ENCODE data around the gene SLAMF1.

Gene SLAMF1

DNA sequence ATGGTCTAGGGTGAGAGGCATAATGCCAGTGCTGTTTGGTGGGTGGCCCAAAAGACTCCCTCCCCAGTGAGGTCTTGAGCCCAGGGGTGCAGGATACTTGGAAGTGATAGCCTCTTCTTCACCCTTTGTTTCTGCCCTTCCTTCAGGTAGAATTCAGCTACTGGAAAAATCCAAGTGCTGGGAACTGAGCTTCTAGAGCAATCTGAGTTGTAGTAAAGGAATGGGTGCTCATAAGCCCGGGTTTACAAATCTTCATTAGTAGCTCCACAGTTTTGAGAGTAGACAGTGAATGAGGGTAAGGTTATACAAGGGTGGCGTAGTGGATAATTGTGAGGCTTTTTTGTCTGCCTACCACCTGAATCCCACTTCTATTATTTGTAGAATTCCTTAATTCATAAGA, 38.3 kb downstream of the SLAMF1 start:
- DNase-seq, result no peak
- no peak overlapping the region for H3K4me3 ChIP-seq (ENCODE audit: low read depth, low read length)
- H3K27ac ChIP-seq, result no peak overlapping the region
- no peaks in the 10 kb centered on the region for H3K36me3 ChIP-seq
- H3K27me3 ChIP-seq (ENCODE audit: insufficient read depth, low read depth, severe bottlenecking), result peaks cover 87% of the 10 kb centered on the region
- TF ChIP-seq, protein P1, sequence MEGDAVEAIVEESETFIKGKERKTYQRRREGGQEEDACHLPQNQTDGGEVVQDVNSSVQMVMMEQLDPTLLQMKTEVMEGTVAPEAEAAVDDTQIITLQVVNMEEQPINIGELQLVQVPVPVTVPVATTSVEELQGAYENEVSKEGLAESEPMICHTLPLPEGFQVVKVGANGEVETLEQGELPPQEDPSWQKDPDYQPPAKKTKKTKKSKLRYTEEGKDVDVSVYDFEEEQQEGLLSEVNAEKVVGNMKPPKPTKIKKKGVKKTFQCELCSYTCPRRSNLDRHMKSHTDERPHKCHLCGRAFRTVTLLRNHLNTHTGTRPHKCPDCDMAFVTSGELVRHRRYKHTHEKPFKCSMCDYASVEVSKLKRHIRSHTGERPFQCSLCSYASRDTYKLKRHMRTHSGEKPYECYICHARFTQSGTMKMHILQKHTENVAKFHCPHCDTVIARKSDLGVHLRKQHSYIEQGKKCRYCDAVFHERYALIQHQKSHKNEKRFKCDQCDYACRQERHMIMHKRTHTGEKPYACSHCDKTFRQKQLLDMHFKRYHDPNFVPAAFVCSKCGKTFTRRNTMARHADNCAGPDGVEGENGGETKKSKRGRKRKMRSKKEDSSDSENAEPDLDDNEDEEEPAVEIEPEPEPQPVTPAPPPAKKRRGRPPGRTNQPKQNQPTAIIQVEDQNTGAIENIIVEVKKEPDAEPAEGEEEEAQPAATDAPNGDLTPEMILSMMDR (IDR thresholded peaks at IDR 0.05; ENCODE audit: low read depth, low read length), result no peak
- no peaks in the 10 kb centered on the region for H3K9me3 ChIP-seq (ENCODE audit: severe bottlenecking)

DNA sequence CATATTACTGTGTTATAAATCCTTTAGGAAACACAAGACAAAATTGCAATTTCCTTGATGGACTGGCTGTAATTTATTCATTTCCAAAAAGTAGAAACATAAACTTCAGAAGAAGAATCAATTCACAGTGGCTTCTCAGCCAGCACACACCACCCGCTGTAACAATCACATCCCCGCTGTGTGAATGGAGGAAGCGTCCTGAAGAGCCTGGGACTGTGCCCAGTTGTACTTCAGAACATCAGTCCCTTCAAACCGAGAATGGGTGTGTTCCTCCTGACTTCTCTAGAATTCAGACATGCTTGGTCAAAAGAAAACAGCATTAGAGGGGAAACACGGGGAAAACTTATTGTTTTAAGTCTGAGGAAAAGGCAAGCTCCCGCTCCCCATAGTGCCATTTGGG, 38.8 kb downstream of the SLAMF1 start:
- peaks cover 87% of the 10 kb centered on the region for H3K27me3 ChIP-seq (ENCODE audit: insufficient read depth, low read depth, severe bottlenecking)
- H3K27ac ChIP-seq, result no peak overlapping the region
- TF ChIP-seq, protein P1 (IDR thresholded peaks at IDR 0.05; ENCODE audit: low read depth, low read length), result no peak
- H3K4me3 ChIP-seq (ENCODE audit: low read depth, low read length), result no peak overlapping the region
- H3K9me3 ChIP-seq (ENCODE audit: severe bottlenecking), result no peaks in the 10 kb centered on the region
- no peak for DNase-seq
- H3K36me3 ChIP-seq, result no peaks in the 10 kb centered on the region

DNA sequence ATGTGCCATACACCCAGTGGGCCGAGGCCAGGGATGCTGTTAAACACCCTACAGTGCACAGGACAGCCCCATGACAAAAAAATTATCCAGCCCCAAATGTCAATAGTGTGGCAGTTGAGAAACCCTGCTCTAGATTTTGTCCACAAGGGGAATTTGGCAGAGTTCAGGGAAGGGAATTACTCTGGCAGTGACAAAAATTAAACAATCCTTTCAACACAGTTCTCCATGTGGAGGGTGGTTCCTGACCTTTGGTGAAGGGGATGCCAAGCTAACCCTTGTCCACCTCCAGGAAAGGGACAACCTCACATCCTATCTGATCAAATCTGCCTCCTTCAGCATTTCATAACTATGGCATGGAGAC, 39.2 kb downstream of the SLAMF1 start:
- Histone ChIP-seq H3K9me3 (ENCODE audit: severe bottlenecking) (no peaks in the 10 kb centered on the region), H3K36me3 (no peaks in the 10 kb centered on the region), H3K4me3 (ENCODE audit: low read depth, low read length) (no peak overlapping the region), H3K27ac (no peak overlapping the region), H3K27me3 (ENCODE audit: insufficient read depth, low read depth, severe bottlenecking) (peaks cover 87% of the 10 kb centered on the region)
- TF ChIP-seq, protein P1 (IDR thresholded peaks at IDR 0.05; ENCODE audit: low read depth, low read length), result no peak
- no peak for DNase-seq

DNA sequence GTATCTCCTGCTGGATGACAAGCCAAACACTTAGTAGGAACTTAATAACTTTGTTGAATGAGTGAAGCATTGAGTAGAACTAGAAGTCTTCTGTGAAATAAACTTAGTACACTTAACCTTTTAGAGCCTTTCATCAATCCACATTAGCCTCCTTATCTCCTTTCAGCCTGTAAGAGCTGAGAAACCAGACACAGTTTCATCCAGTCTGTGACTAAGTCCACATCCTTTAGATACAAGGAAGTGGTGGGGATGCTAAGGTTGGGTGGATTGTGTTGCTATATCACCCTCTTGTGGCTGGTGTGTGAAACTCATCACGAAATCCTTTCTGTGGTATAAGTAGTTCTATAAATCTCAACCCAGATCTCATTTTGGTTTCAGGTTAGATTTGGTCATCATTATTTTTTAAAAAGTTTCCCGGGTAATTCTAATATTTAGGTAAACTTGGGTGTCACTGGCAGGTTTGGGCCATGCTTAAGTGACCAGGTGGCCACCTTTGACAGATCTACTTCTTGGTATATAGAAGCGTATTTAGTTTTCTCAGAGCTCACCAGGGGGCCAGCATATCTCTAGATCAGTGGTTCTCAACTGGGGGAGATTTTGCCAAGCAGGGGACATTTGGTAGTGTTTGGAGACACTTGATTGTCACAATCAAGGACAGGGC, 39.7 kb downstream of the SLAMF1 start:
- no peaks in the 10 kb centered on the region for H3K36me3 ChIP-seq
- H3K27me3 ChIP-seq (ENCODE audit: insufficient read depth, low read depth, severe bottlenecking), result peaks cover 82% of the 10 kb centered on the region
- no peaks in the 10 kb centered on the region for H3K9me3 ChIP-seq (ENCODE audit: severe bottlenecking)
- H3K4me3 ChIP-seq (ENCODE audit: low read depth, low read length), result no peak overlapping the region
- TF ChIP-seq, protein P1 (IDR thresholded peaks at IDR 0.05; ENCODE audit: low read depth, low read length), result peak; percentile 83
- no peak overlapping the region for H3K27ac ChIP-seq
- DNase-seq, result peak; percentile 49

DNA sequence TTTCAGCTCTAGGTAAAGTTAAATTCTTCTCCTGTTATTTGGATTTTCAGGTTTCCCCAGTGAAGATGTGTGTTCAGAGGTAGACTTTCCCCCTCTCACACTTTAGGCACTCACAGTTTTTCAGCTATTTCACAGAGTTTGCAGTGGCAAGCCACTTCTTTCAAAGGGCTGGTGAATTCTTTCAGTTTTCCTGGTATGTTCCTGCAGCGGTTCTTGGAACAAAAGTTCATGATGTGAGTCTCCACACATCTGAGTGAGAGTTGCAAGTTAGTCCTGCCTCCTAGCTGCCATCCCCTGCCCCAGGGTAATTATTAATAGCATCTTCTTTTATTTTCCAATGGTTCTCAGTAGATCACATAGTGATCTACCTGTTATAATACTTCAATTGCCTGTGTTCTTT, 40.2 kb downstream of the SLAMF1 start:
- TF ChIP-seq, protein P1 (IDR thresholded peaks at IDR 0.05; ENCODE audit: low read depth, low read length), result no peak
- no peaks in the 10 kb centered on the region for H3K9me3 ChIP-seq (ENCODE audit: severe bottlenecking)

More for the DNA sequence above, 40.2 kb downstream of the SLAMF1 start:
- no peaks in the 10 kb centered on the region for H3K36me3 ChIP-seq
- H3K27ac ChIP-seq, result no peak overlapping the region
- no peak overlapping the region for H3K4me3 ChIP-seq (ENCODE audit: low read depth, low read length)
- H3K27me3 ChIP-seq (ENCODE audit: insufficient read depth, low read depth, severe bottlenecking), result peaks cover 77% of the 10 kb centered on the region
- no peak for DNase-seq
